H9 (cell line): ENCODE measurements around the gene GATAD1. TPM values are rescaled to one million over a fixed set of nuclear protein-coding genes. Genes with fewer than 3 reads are reported as not detected.

Experiments
- DNase-seq: peaks from one replicate; pipeline ENCODE4 v3.0.0-alpha.2; 2017
- H2AFZ ChIP-seq: one replicate; pipeline ENCODE4 v1.6.1; 2013; ENCODE audit warnings: mild to moderate bottlenecking, low read length, control low read depth, moderate library complexity
- H2AK5ac ChIP-seq: 2 replicates; pipeline ENCODE4 v1.6.1; 2013; ENCODE audit warnings: low read length, control low read depth, mixed read lengths; ENCODE audit not compliant: insufficient read length
- H2BK120ac ChIP-seq: one replicate; pipeline ENCODE4 v1.6.1; 2013; ENCODE audit warnings: low read depth, mild to moderate bottlenecking, low read length, control low read depth, inconsistent platforms; ENCODE audit not compliant: poor library complexity, severe bottlenecking
- H2BK12ac ChIP-seq: 2 replicates; pipeline ENCODE4 v1.6.1; 2013; ENCODE audit warnings: low read length, control low read depth, mixed read lengths, low read depth; ENCODE audit not compliant: insufficient read length
- H2BK15ac ChIP-seq: 2 replicates; pipeline ENCODE4 v1.6.1; 2013; ENCODE audit warnings: low read depth, low read length, control low read depth
- H2BK20ac ChIP-seq: one replicate; pipeline ENCODE4 v1.6.1; 2013; ENCODE audit warnings: low read depth, mild to moderate bottlenecking, low read length, control low read depth, inconsistent platforms; ENCODE audit not compliant: poor library complexity, severe bottlenecking
- H2BK5ac ChIP-seq: 2 replicates; pipeline ENCODE4 v1.6.1; 2013; ENCODE audit warnings: low read length, control low read depth, mixed read lengths; ENCODE audit not compliant: insufficient read length
- H3K14ac ChIP-seq: 2 replicates; pipeline ENCODE4 v1.6.1; 2013; ENCODE audit warnings: low read length, control low read depth; ENCODE audit not compliant: insufficient read depth
- H3K18ac ChIP-seq: 2 replicates; pipeline ENCODE4 v1.6.1; 2013; ENCODE audit warnings: low read depth, mild to moderate bottlenecking, mixed read lengths, low read length, control low read depth; ENCODE audit not compliant: insufficient read length
- H3K23ac ChIP-seq: 2 replicates; pipeline ENCODE4 v1.6.1; 2013; ENCODE audit warnings: low read length, control low read depth, mixed read lengths, low read depth; ENCODE audit not compliant: insufficient read length
- H3K23me2 ChIP-seq: 2 replicates; pipeline ENCODE4 v1.6.1; 2013; ENCODE audit warnings: low read depth, mild to moderate bottlenecking, mixed read lengths, low read length, control low read depth; ENCODE audit not compliant: insufficient read length, poor library complexity, severe bottlenecking
- H3K27ac ChIP-seq: 2 replicates; pipeline ENCODE4 v1.5.1; 2013; ENCODE audit warnings: low read length, control low read depth, mixed read lengths, low read depth; ENCODE audit not compliant: insufficient read length
- H3K27me3 ChIP-seq: 2 replicates; pipeline ENCODE4 v1.6.1; 2013; ENCODE audit warnings: low read length, control low read depth, inconsistent platforms; ENCODE audit not compliant: insufficient read depth
- H3K4ac ChIP-seq: 2 replicates; pipeline ENCODE4 v1.6.1; 2013; ENCODE audit warnings: low read depth, mild to moderate bottlenecking, control low read depth, inconsistent platforms, low read length, moderate library complexity
- H3K4me1 ChIP-seq: 2 replicates; pipeline ENCODE4 v1.6.1; 2013; ENCODE audit warnings: low read length, control low read depth, inconsistent platforms; ENCODE audit not compliant: insufficient read depth
- H3K4me2 ChIP-seq: 2 replicates; pipeline ENCODE4 v1.6.1; 2013; ENCODE audit warnings: low read length, control low read depth, mixed read lengths; ENCODE audit not compliant: insufficient read length, insufficient read depth
- H3K56ac ChIP-seq: 2 replicates; pipeline ENCODE4 v1.6.1; 2013; ENCODE audit warnings: low read depth, mild to moderate bottlenecking, mixed read lengths, low read length, control low read depth; ENCODE audit not compliant: insufficient read length
- H3K79me1 ChIP-seq: 2 replicates; pipeline ENCODE4 v1.6.1; 2013; ENCODE audit warnings: low read depth, mild to moderate bottlenecking, moderate library complexity, low read length, control low read depth, inconsistent platforms; ENCODE audit not compliant: insufficient read depth, poor library complexity, severe bottlenecking
- H3K79me2 ChIP-seq: 2 replicates; pipeline ENCODE4 v1.6.1; 2013; ENCODE audit warnings: low read length, control low read depth, inconsistent platforms; ENCODE audit not compliant: insufficient read depth
- H3K9ac ChIP-seq: 2 replicates; pipeline ENCODE4 v1.6.1; 2013; ENCODE audit warnings: low read length, control low read depth, mixed read lengths; ENCODE audit not compliant: insufficient read length; ENCODE audit errors: extremely low read depth
- H3K9me3 ChIP-seq: one replicate; pipeline ENCODE4 v1.6.1; 2013; ENCODE audit warnings: low read depth, low read length, inconsistent platforms; ENCODE audit not compliant: control insufficient read depth
- H3T11ph ChIP-seq: one replicate; pipeline ENCODE4 v1.6.1; 2013; ENCODE audit warnings: mild to moderate bottlenecking, low read length, control low read depth, inconsistent platforms
- H4K20me1 ChIP-seq: one replicate; pipeline ENCODE4 v1.6.1; 2013; ENCODE audit not compliant: control insufficient read depth, insufficient read length, insufficient read depth
- H4K5ac ChIP-seq: 2 replicates; pipeline ENCODE4 v1.6.1; 2013; ENCODE audit warnings: low read depth, mild to moderate bottlenecking, mixed read lengths, low read length, control low read depth; ENCODE audit not compliant: insufficient read length
- H4K8ac ChIP-seq: replicated peaks from 2 replicates; pipeline ENCODE4 v1.6.1; 2013; ENCODE audit warnings: low read length, control low read depth, mixed read lengths, low read depth; ENCODE audit not compliant: insufficient read length
- H4K91ac ChIP-seq: 2 replicates; pipeline ENCODE4 v1.6.1; 2013; ENCODE audit warnings: low read depth, mild to moderate bottlenecking, moderate library complexity, mixed read lengths, low read length, control low read depth; ENCODE audit not compliant: insufficient read length
- H3K27ac Mint-ChIP-seq, 3 experiments: 2 replicates in 2 of 3; 3 replicates in 1 of 3; pipeline ENCODE4 v1.8.0; 2020 to 2021; ENCODE audit warnings: mixed read lengths in 3 of 3, mild to moderate bottlenecking in 1 of 3, moderate library complexity in 1 of 3
- H3K27me3 Mint-ChIP-seq: 2 replicates; pipeline ENCODE4 v1.8.0; 2021; ENCODE audit warnings: low read depth, mild to moderate bottlenecking, moderate library complexity, mixed read lengths
- H3K36me3 Mint-ChIP-seq, 3 experiments: 2 replicates in 2 of 3; 3 replicates in 1 of 3; pipeline ENCODE4 v1.8.0; 2020 to 2021; ENCODE audit warnings: low read depth in 3 of 3, mixed read lengths in 3 of 3; ENCODE audit not compliant: insufficient read depth in 1 of 3
- H3K4me1 Mint-ChIP-seq, 2 experiments: 2 replicates each; pipeline ENCODE4 v1.8.0; 2020; ENCODE audit warnings: mixed read lengths in 2 of 2
- H3K4me3 Mint-ChIP-seq, 2 experiments: 2 replicates in 1 of 2; 3 replicates in 1 of 2; pipeline ENCODE4 v1.8.0; 2020 to 2021; ENCODE audit warnings: mild to moderate bottlenecking in 2 of 2, mixed read lengths in 2 of 2, moderate library complexity in 1 of 2
- H3K9me3 Mint-ChIP-seq, 2 experiments: 2 replicates in 1 of 2; 3 replicates in 1 of 2; pipeline ENCODE4 v1.8.0; 2020; ENCODE audit warnings: mild to moderate bottlenecking in 2 of 2, mixed read lengths in 2 of 2, moderate library complexity in 1 of 2
- WGBS: extraction: QIAGEN DNeasy Blood & Tissue Kit; methylation state at CpG from one replicate; pipeline ENCODE4 v1.1.7; 2013; ENCODE audit warnings: missing lambda C conversion rate, low lambda C conversion rate, mixed read lengths; ENCODE audit not compliant: insufficient read length; ENCODE audit errors: extremely low coverage; 5-methylcytosine and 5-hydroxymethylcytosine counted together
- total RNA-seq: library from RNA; stranded (reverse); gene quantifications from 2 replicates; pipeline ENCODE4 v1.2.1, GENCODE V29; 2021
- TF ChIP-seq, protein P1 (sequence below): fragments of 200-600 bp; sonication (generic); conservative IDR thresholded peaks from 3 replicates; pipeline ENCODE4 v1.8.0; 2021; ENCODE audit warnings: antibody characterized with exemption, mild to moderate bottlenecking

Gene GATAD1
- total RNA-seq, 1 experiment from 2014 or later = 36.5 TPM

DNA sequence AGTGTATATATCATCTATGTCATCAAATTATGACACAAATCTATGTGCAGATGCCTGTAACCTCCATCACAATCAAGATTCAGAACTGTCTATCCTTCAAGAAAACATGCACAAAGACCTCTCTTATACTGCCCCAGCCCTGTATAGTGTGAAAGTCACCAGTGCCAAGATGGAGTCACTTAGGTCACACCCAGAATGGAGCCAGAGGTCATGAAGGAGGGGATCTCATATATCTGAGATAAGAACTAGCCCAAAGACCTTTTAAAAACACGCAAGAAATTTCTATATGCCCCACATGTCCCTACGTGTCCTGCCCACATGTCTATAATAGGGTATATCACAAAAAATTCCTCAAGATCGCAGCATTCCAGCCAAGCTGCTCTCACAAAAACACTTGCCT, 20.1 kb upstream of the GATAD1 start:
- no peak overlapping the region for H3K4ac ChIP-seq
- no peak overlapping the region for H3T11ph ChIP-seq
- no peaks in the 10 kb centered on the region for H3K27me3 ChIP-seq
- Mint-ChIP-seq H3K27me3 (peaks cover 3% of the 10 kb centered on the region), H3K36me3 (no peaks in the 10 kb centered on the region), H3K27ac (no peak overlapping the region), H3K4me1 (peaks cover 14 to 15% of the 10 kb centered on the region in 2 experiments), H3K9me3 (no peaks in the 10 kb centered on the region; a peak in 1 of 5 replicates), H3K4me3 (no peak overlapping the region)
- H2AFZ ChIP-seq = no peak overlapping the region
- H3K9me3 ChIP-seq = no peaks in the 10 kb centered on the region
- no peaks in the 10 kb centered on the region for H3K79me2 ChIP-seq
- peaks cover 3% of the 10 kb centered on the region for H3K23me2 ChIP-seq
- H3K23ac ChIP-seq = no peak overlapping the region
- no peak overlapping the region for H2BK120ac ChIP-seq
- H3K27ac ChIP-seq = no peak overlapping the region
- no peak overlapping the region for H3K18ac ChIP-seq
- WGBS = no CpG with 5 or more reads among the region's 3 CpGs
- H3K14ac ChIP-seq = no peak overlapping the region
- no peak overlapping the region for H2BK20ac ChIP-seq
- H4K5ac ChIP-seq = no peak overlapping the region
- no peak overlapping the region for H2BK5ac ChIP-seq
- no peak overlapping the region for H3K9ac ChIP-seq
- H3K56ac ChIP-seq = no peak overlapping the region
- H3K4me1 ChIP-seq = no peaks in the 10 kb centered on the region; the same call in 1 of the 2 replicates
- no peak overlapping the region for H4K8ac ChIP-seq
- no peak overlapping the region for H3K4me2 ChIP-seq
- H2BK15ac ChIP-seq = no peak overlapping the region
- H2AK5ac ChIP-seq = no peak overlapping the region
- no peak for DNase-seq
- H3K79me1 ChIP-seq = no peaks in the 10 kb centered on the region
- TF ChIP-seq, protein P1, sequence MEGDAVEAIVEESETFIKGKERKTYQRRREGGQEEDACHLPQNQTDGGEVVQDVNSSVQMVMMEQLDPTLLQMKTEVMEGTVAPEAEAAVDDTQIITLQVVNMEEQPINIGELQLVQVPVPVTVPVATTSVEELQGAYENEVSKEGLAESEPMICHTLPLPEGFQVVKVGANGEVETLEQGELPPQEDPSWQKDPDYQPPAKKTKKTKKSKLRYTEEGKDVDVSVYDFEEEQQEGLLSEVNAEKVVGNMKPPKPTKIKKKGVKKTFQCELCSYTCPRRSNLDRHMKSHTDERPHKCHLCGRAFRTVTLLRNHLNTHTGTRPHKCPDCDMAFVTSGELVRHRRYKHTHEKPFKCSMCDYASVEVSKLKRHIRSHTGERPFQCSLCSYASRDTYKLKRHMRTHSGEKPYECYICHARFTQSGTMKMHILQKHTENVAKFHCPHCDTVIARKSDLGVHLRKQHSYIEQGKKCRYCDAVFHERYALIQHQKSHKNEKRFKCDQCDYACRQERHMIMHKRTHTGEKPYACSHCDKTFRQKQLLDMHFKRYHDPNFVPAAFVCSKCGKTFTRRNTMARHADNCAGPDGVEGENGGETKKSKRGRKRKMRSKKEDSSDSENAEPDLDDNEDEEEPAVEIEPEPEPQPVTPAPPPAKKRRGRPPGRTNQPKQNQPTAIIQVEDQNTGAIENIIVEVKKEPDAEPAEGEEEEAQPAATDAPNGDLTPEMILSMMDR = no peak
- H2BK12ac ChIP-seq = no peak overlapping the region
- no peak overlapping the region for H4K91ac ChIP-seq
- H4K20me1 ChIP-seq = no peaks in the 10 kb centered on the region
